Measurements from ENCODE around the gene IL16. TPM values are rescaled to one million over a fixed set of nuclear protein-coding genes. Genes with fewer than 3 reads are reported as not detected.

Gene IL16
- total and polyA plus RNA-seq, 4 donors, result 1.9 to 6.9 (median 4.4) TPM

GRCh38 chr15:81316267-81316666, 119.6 kb downstream of the IL16 start:
- no peaks in the 10 kb centered on the region for H3K9me3 ChIP-seq (ENCODE audit: control insufficient read depth in 4 of 4, low read length in 3 of 4)
- no peak overlapping the region for H3K9ac ChIP-seq (ENCODE audit: low read depth in 1 of 2, low read length in 2 of 2)
- H3K4me3 ChIP-seq (ENCODE audit: low read depth in 1 of 3, low read length in 3 of 3), result no peak overlapping the region
- WGBS, result 93% methylated on average over 3 of the region's 3 CpGs
- DNase-seq (ENCODE audit: low spot score), result no peak
- H3K27ac ChIP-seq (ENCODE audit: low read depth in 1 of 2, low read length in 2 of 2), result no peak overlapping the region
- peaks cover 10 to 74% (median 59%) of the 10 kb centered on the region in 4 donors for H3K36me3 ChIP-seq (ENCODE audit: control insufficient read depth in 4 of 4, insufficient read depth in 3 of 4, low read depth in 1 of 4, low read length in 3 of 4)
- no peaks in the 10 kb centered on the region for H3K27me3 ChIP-seq (ENCODE audit: control insufficient read depth in 4 of 4, insufficient read depth in 4 of 4, low read length in 3 of 4)
- H3K4me1 ChIP-seq (ENCODE audit: control insufficient read depth in 4 of 4, insufficient read depth in 4 of 4, low read length in 3 of 4), result peaks cover 2 to 18% (median 13%) of the 10 kb centered on the region in 4 donors
- no peak for TF ChIP-seq SP1 (IDR thresholded peaks at IDR 0.05)
- no peak for TF ChIP-seq TAF1 (conservative IDR thresholded peaks at IDR 0.05)
- no peak for TF ChIP-seq HNF4G (IDR thresholded peaks at IDR 0.05)
- TF ChIP-seq, protein P1, sequence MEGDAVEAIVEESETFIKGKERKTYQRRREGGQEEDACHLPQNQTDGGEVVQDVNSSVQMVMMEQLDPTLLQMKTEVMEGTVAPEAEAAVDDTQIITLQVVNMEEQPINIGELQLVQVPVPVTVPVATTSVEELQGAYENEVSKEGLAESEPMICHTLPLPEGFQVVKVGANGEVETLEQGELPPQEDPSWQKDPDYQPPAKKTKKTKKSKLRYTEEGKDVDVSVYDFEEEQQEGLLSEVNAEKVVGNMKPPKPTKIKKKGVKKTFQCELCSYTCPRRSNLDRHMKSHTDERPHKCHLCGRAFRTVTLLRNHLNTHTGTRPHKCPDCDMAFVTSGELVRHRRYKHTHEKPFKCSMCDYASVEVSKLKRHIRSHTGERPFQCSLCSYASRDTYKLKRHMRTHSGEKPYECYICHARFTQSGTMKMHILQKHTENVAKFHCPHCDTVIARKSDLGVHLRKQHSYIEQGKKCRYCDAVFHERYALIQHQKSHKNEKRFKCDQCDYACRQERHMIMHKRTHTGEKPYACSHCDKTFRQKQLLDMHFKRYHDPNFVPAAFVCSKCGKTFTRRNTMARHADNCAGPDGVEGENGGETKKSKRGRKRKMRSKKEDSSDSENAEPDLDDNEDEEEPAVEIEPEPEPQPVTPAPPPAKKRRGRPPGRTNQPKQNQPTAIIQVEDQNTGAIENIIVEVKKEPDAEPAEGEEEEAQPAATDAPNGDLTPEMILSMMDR (IDR thresholded peaks at IDR 0.05; ENCODE audit: low read depth, low read length, missing input control), result no peak
- TF ChIP-seq, protein P2, sequence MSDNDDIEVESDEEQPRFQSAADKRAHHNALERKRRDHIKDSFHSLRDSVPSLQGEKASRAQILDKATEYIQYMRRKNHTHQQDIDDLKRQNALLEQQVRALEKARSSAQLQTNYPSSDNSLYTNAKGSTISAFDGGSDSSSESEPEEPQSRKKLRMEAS (IDR thresholded peaks at IDR 0.05), result no peak
- no peak for TF ChIP-seq YY1 (IDR thresholded peaks at IDR 0.05)
- TF ChIP-seq FOXA1 (IDR thresholded peaks at IDR 0.05), result no peak
- TF ChIP-seq NR2F2 (IDR thresholded peaks at IDR 0.05), result no peak
- no peak for TF ChIP-seq ZBTB33 (IDR thresholded peaks at IDR 0.05)
- TF ChIP-seq FOXA2 (IDR thresholded peaks at IDR 0.05), result no peak
- TF ChIP-seq RAD21 (IDR thresholded peaks at IDR 0.05), result no peak
- TF ChIP-seq, protein P3, sequence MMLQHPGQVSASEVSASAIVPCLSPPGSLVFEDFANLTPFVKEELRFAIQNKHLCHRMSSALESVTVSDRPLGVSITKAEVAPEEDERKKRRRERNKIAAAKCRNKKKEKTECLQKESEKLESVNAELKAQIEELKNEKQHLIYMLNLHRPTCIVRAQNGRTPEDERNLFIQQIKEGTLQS (IDR thresholded peaks at IDR 0.05), result no peak

DNA sequence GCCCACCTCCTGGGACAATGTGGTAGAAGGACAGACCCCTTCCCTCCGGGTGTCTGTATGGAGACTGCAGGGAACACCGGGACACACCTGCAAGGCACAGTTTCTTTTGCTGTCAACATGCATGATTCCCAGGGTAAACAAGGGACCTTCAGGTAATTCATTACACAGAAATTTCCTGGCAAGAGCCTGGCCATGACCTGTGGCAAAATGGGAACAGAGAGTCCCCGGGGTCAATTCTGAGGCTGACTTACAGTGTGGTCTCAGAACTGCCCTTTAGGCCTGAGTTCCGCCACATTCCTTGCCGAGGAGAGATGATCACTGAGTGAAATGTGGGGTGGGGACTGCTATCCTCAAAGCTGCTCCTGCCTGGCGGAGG, 121.0 kb downstream of the IL16 start:
- Histone ChIP-seq H3K9ac (ENCODE audit: low read depth in 1 of 2, low read length in 2 of 2) (no peak overlapping the region), H3K9me3 (ENCODE audit: control insufficient read depth in 4 of 4, low read length in 3 of 4) (no peaks in the 10 kb centered on the region), H3K27me3 (ENCODE audit: control insufficient read depth in 4 of 4, insufficient read depth in 4 of 4, low read length in 3 of 4) (no peaks in the 10 kb centered on the region), H3K27ac (ENCODE audit: low read depth in 1 of 2, low read length in 2 of 2) (no peak overlapping the region), H3K4me1 (ENCODE audit: control insufficient read depth in 4 of 4, insufficient read depth in 4 of 4, low read length in 3 of 4) (peaks cover 2 to 27% (median 22%) of the 10 kb centered on the region in 4 donors), H3K4me3 (ENCODE audit: low read depth in 1 of 3, low read length in 3 of 3) (no peak overlapping the region), H3K36me3 (ENCODE audit: control insufficient read depth in 4 of 4, insufficient read depth in 3 of 4, low read depth in 1 of 4, low read length in 3 of 4) (peaks cover 10 to 64% (median 47%) of the 10 kb centered on the region in 4 donors)
- WGBS, result 48% methylated on average over 6 of the region's 6 CpGs
- DNase-seq (ENCODE audit: low spot score), result no peak
- TF ChIP-seq, protein P1 (IDR thresholded peaks at IDR 0.05; ENCODE audit: low read depth, low read length, missing input control), result no peak
- TF ChIP-seq RAD21 (IDR thresholded peaks at IDR 0.05), result no peak
- TF ChIP-seq ZBTB33 (IDR thresholded peaks at IDR 0.05), result no peak
- TF ChIP-seq RXRA (IDR thresholded peaks at IDR 0.05), result peak; percentile 64 to 71
- TF ChIP-seq GABPA (IDR thresholded peaks at IDR 0.05 in 1 of 2, conservative IDR thresholded peaks at IDR 0.05 in 1 of 2), result no peak
- TF ChIP-seq, protein P3 (IDR thresholded peaks at IDR 0.05), result no peak
- no peak for TF ChIP-seq HNF4G (IDR thresholded peaks at IDR 0.05)
- TF ChIP-seq TAF1 (conservative IDR thresholded peaks at IDR 0.05), result no peak
- TF ChIP-seq YY1 (IDR thresholded peaks at IDR 0.05), result no peak
- TF ChIP-seq EGR1 (IDR thresholded peaks at IDR 0.05; ENCODE audit: low read depth in 2 of 2), result no peak
- TF ChIP-seq NR2F2 (IDR thresholded peaks at IDR 0.05), result no peak
- TF ChIP-seq JUND (IDR thresholded peaks at IDR 0.05), result no peak
- TF ChIP-seq FOXA2 (IDR thresholded peaks at IDR 0.05), result peak; percentile 69
- peak; percentile 57 to 65 for TF ChIP-seq HNF4A (conservative IDR thresholded peaks at IDR 0.05)
- TF ChIP-seq SP1 (IDR thresholded peaks at IDR 0.05), result peak; percentile 25
- no peak for TF ChIP-seq FOXA1 (IDR thresholded peaks at IDR 0.05)
- TF ChIP-seq, protein P2 (IDR thresholded peaks at IDR 0.05), result no peak
- no peak for TF ChIP-seq REST (IDR thresholded peaks at IDR 0.05)

All from liver (tissue), 9 donors.